Activated naive CD4-positive, alpha-beta T cell treated with anti-CD3 and anti-CD28 coated beads, Interleukin-2, amount 50 U/mL, for 72 hours (primary cell): Measurements from ENCODE around the gene KLRB1. TPM values are rescaled to one million over a fixed set of nuclear protein-coding genes. Genes with fewer than 3 reads are reported as not detected.

Experiments used
- ATAC-seq, 2 donors: fragments of 150-1000 bp; cut with Tn5 transposase; 2 replicates each; pipeline ENCODE4 v1.10.0; 2021; ENCODE audit warnings: mild to moderate bottlenecking in 2 of 2, moderate library complexity in 2 of 2
- DNase-seq, 2 donors: peaks; one replicate each; pipeline ENCODE4 v3.0.0; 2021 to 2022; ENCODE audit warnings: low spot score in 2 of 2
- H3K27ac Mint-ChIP-seq, 2 donors: one replicate each; pipeline ENCODE4 v1.8.0; 2022; ENCODE audit warnings: mild to moderate bottlenecking in 2 of 2, mixed read lengths in 2 of 2
- H3K36me3 Mint-ChIP-seq, 2 donors: one replicate each; pipeline ENCODE4 v1.8.0; 2022; ENCODE audit warnings: mixed read lengths in 2 of 2
- H3K9me3 Mint-ChIP-seq, 2 donors: one replicate each; pipeline ENCODE4 v1.8.0; 2022; ENCODE audit warnings: mixed read lengths in 2 of 2
- total RNA-seq, 2 donors: library from RNA; stranded (reverse); gene quantifications; one replicate each; pipeline ENCODE4 v1.2.3, GENCODE V29; 2022

KLRB1 gene
- under 1 TPM in 1 of 2 donors, not detected in 1; 0.46 TPM for total RNA-seq

- H3K27ac Mint-ChIP-seq, result peak within 1 kb of the TSS in 1 of 2 donors; percentile 22
- peaks cover 3 to 15% of the 10 kb centered on the region in 2 donors for H3K9me3 Mint-ChIP-seq
- no peak for DNase-seq
- H3K36me3 Mint-ChIP-seq, result peaks cover 24 to 26% of the 10 kb centered on the region in 2 donors
- ATAC-seq, result no peak
Observed at GRCh38 chr12:9607716-9608115, at the start of gene KLRB1. Gene KLRB1, minus strand, starts transcription at chr12:9607916. Its CDS starts 77 bp downstream, at chr12:9607839.

- DNase-seq (peak; percentile 58 to 81), ATAC-seq (peak; percentile 45 to 62)
- Mint-ChIP-seq H3K36me3 (peaks cover 65 to 77% of the 10 kb centered on the region in 2 donors), H3K9me3 (no peaks in the 10 kb centered on the region), H3K27ac (peak overlapping the region; percentile 93 to 98)
Observed at GRCh38 chr12:9651265-9651729, 43.6 kb upstream of the KLRB1 start.

GRCh38 chr12:9650151-9650576 lies 42.4 kb upstream of the KLRB1 start:
- DNase-seq (no peak), ATAC-seq (no peak)
- Mint-ChIP-seq H3K9me3 (peaks cover 0 to 5% of the 10 kb centered on the region in 2 donors), H3K27ac (peak overlapping the region; percentile 97 to 98), H3K36me3 (peaks cover 60 to 70% of the 10 kb centered on the region in 2 donors)

- H3K9me3 Mint-ChIP-seq, result peaks cover 0 to 6% of the 10 kb centered on the region in 2 donors
- no peak for DNase-seq
- H3K36me3 Mint-ChIP-seq, result peaks cover 60 to 65% of the 10 kb centered on the region in 2 donors
- ATAC-seq, result no peak
- peak overlapping the region; percentile 97 to 98 for H3K27ac Mint-ChIP-seq
Observed at GRCh38 chr12:9649532-9649940, 41.8 kb upstream of the KLRB1 start.

- Mint-ChIP-seq H3K27ac (peak overlapping the region; percentile 97 to 98), H3K36me3 (peaks cover 59 to 60% of the 10 kb centered on the region in 2 donors), H3K9me3 (peaks cover 0 to 6% of the 10 kb centered on the region in 2 donors)
- no peak for ATAC-seq
- no peak for DNase-seq
Observed at GRCh38 chr12:9648701-9649531, 41.2 kb upstream of the KLRB1 start.

GRCh38 chr12:9647825-9648700 lies 40.3 kb upstream of the KLRB1 start:
- DNase-seq (peak; percentile 91 to 93), ATAC-seq (peak; percentile 55 to 75)
- peaks cover 52 to 58% of the 10 kb centered on the region in 2 donors for H3K36me3 Mint-ChIP-seq
- peak overlapping the region; percentile 97 to 98 for H3K27ac Mint-ChIP-seq
- peaks cover 0 to 6% of the 10 kb centered on the region in 2 donors for H3K9me3 Mint-ChIP-seq

- ATAC-seq, result peak in 1 of 2 donors; percentile 4
- no peak for DNase-seq
- H3K36me3 Mint-ChIP-seq, result peaks cover 54 to 66% of the 10 kb centered on the region in 2 donors
- H3K9me3 Mint-ChIP-seq, result peaks cover 6 to 7% of the 10 kb centered on the region in 2 donors
- H3K27ac Mint-ChIP-seq, result peak overlapping the region; percentile 97 to 98
Observed at GRCh38 chr12:9646794-9647781, 39.4 kb upstream of the KLRB1 start.

GRCh38 chr12:9644985-9645551 lies 37.4 kb upstream of the KLRB1 start:
- H3K9me3 Mint-ChIP-seq, result peaks cover 7 to 19% of the 10 kb centered on the region in 2 donors
- peaks cover 51 to 73% of the 10 kb centered on the region in 2 donors for H3K36me3 Mint-ChIP-seq
- DNase-seq (peak in 1 of 2 donors; percentile 80), ATAC-seq (peak in 1 of 2 donors; percentile 64)
- H3K27ac Mint-ChIP-seq, result peak overlapping the region; percentile 12 to 91

- DNase-seq (no peak), ATAC-seq (no peak)
- H3K27ac Mint-ChIP-seq, result peak overlapping the region in 1 of 2 donors; percentile 60
- peaks cover 7 to 25% of the 10 kb centered on the region in 2 donors for H3K9me3 Mint-ChIP-seq
- peaks cover 33 to 66% of the 10 kb centered on the region in 2 donors for H3K36me3 Mint-ChIP-seq
Observed at GRCh38 chr12:9643266-9643660, 35.5 kb upstream of the KLRB1 start.

GRCh38 chr12:9642606-9643265 lies 35.0 kb upstream of the KLRB1 start:
- Mint-ChIP-seq H3K36me3 (peaks cover 30 to 64% of the 10 kb centered on the region in 2 donors), H3K9me3 (peaks cover 7 to 25% of the 10 kb centered on the region in 2 donors), H3K27ac (peak overlapping the region in 1 of 2 donors; percentile 60)
- DNase-seq, result no peak
- peak in 1 of 2 donors; percentile 7 for ATAC-seq

GRCh38 chr12:9640024-9640423 lies 32.3 kb upstream of the KLRB1 start:
- peaks cover 10 to 32% of the 10 kb centered on the region in 2 donors for H3K9me3 Mint-ChIP-seq
- DNase-seq (no peak), ATAC-seq (no peak)
- no peak overlapping the region for H3K27ac Mint-ChIP-seq
- H3K36me3 Mint-ChIP-seq, result peaks cover 13 to 73% of the 10 kb centered on the region in 2 donors

GRCh38 chr12:9636851-9637206 lies 29.1 kb upstream of the KLRB1 start:
- Mint-ChIP-seq H3K36me3 (peaks cover 12 to 57% of the 10 kb centered on the region in 2 donors), H3K9me3 (peaks cover 3 to 32% of the 10 kb centered on the region in 2 donors), H3K27ac (no peak overlapping the region)
- no peak for ATAC-seq
- DNase-seq, result no peak

GRCh38 chr12:9636150-9636850 lies 28.6 kb upstream of the KLRB1 start:
- DNase-seq (no peak), ATAC-seq (no peak)
- H3K9me3 Mint-ChIP-seq, result peaks cover 3 to 27% of the 10 kb centered on the region in 2 donors
- H3K27ac Mint-ChIP-seq, result peak overlapping the region; percentile 62 to 73
- H3K36me3 Mint-ChIP-seq, result peaks cover 12 to 52% of the 10 kb centered on the region in 2 donors
